Neuron (in vitro differentiated cells): ENCODE measurements around the gene ATG7.
"Not testable (repeated sequence)": the region's sequence is repeated elsewhere in the genome, so short reads cannot be mapped to it uniquely, and the experiment has no call there.

Experiments
- H2AFZ ChIP-seq: one replicate; pipeline ENCODE4 v1.6.1; 2013; ENCODE audit warnings: low read depth, mild to moderate bottlenecking, inconsistent platforms, low read length, moderate library complexity
- H3K27me3 ChIP-seq: one replicate; pipeline ENCODE4 v1.6.1; 2013; ENCODE audit warnings: low read length; ENCODE audit not compliant: insufficient read depth
- H3K36me3 ChIP-seq: one replicate; pipeline ENCODE4 v1.6.1; 2013; ENCODE audit warnings: low read length; ENCODE audit not compliant: insufficient read depth
- H3K4me1 ChIP-seq: one replicate; pipeline ENCODE4 v1.6.1; 2013; ENCODE audit warnings: low read length; ENCODE audit not compliant: insufficient read depth
- H3K4me3 ChIP-seq: 2 replicates; pipeline ENCODE4 v1.5.1; 2013; ENCODE audit warnings: mild to moderate bottlenecking, low read length, moderate library complexity
- H3K9me3 ChIP-seq: one replicate; pipeline ENCODE4 v1.6.1; 2013; ENCODE audit warnings: low read length

Gene ATG7

DNA sequence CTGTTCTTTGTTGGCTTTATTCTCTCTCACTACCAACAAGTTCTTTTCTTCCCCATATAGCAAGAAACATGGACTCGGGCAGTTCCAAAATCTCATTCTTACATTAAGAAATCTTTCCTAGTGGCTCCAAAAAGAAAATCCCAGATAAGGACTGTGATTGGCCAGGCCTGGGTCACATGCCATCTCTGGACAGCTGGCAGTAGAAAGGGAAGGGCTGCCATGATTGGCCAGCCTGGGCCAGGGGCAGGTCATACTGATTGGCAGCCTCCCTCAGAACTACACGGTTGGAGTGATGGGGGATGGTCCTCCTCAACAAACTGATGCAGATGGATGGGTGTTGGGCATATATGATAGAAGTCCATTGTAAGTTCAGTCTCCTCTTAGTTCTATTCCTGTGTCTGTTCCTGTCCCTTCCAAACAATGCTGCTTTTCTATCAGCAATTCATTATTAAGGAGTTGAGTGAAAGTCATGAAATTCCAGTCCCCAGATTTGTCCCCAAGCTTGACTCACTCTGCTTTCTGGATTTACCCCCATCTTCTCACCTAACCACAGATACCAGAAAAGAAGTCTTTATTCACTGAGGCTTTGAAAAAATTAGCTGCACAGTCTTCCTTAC, 175.5 kb downstream of the ATG7 start:
- no peak overlapping the region for H2AFZ ChIP-seq
- H3K27me3 ChIP-seq, result no peaks in the 10 kb centered on the region
- no peaks in the 10 kb centered on the region for H3K4me1 ChIP-seq
- H3K36me3 ChIP-seq, result no peaks in the 10 kb centered on the region
- H3K4me3 ChIP-seq, result no peak overlapping the region
- no peaks in the 10 kb centered on the region for H3K9me3 ChIP-seq

DNA sequence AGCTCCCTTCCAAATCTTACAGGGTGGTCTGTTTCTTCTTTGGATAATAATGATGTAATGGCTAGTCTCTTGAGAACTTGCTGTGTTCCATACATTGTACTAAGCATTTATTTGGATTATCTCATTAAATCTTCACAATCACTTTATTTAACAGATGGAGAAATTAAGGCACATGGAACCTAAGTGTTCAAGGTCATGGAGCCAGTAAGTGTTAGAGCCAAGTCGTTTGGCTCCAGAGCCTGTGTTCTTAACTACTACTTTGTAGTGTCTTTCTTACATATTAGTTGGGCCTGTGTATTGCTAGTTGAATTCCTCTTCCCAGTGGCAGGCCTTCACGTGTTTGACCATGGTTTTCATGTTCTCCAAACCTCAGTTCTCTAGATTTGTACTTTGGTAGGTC, 177.8 kb downstream of the ATG7 start:
- Histone ChIP-seq H3K4me3 (no peak overlapping the region), H3K27me3 (no peaks in the 10 kb centered on the region), H3K4me1 (peaks cover 16% of the 10 kb centered on the region), H3K9me3 (no peaks in the 10 kb centered on the region), H3K36me3 (no peaks in the 10 kb centered on the region), H2AFZ (no peak overlapping the region)

DNA sequence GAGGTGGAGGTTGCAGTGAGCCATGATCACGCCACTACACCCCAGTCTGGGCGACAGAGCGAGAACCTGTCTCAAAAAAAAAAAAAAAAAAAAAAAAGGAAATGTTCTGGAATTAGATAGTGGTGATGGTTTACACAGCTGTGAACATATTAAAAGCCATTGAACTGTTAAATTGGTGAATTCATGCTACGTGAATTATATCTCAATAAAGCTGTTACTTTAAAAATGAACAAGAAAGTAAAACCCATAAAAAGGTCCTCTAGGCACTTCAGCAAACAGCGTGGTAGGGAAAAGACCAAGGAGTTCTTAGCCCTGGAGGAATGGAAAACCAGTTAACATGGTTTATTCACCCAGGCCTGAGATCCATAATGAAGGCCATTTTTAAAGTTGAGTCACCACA, 180.1 kb downstream of the ATG7 start:
- Histone ChIP-seq H3K27me3 (no peaks in the 10 kb centered on the region), H3K36me3 (no peaks in the 10 kb centered on the region), H3K9me3 (peaks cover 2% of the 10 kb centered on the region), H2AFZ (no peak overlapping the region), H3K4me3 (no peak overlapping the region), H3K4me1 (peaks cover 16% of the 10 kb centered on the region)

DNA sequence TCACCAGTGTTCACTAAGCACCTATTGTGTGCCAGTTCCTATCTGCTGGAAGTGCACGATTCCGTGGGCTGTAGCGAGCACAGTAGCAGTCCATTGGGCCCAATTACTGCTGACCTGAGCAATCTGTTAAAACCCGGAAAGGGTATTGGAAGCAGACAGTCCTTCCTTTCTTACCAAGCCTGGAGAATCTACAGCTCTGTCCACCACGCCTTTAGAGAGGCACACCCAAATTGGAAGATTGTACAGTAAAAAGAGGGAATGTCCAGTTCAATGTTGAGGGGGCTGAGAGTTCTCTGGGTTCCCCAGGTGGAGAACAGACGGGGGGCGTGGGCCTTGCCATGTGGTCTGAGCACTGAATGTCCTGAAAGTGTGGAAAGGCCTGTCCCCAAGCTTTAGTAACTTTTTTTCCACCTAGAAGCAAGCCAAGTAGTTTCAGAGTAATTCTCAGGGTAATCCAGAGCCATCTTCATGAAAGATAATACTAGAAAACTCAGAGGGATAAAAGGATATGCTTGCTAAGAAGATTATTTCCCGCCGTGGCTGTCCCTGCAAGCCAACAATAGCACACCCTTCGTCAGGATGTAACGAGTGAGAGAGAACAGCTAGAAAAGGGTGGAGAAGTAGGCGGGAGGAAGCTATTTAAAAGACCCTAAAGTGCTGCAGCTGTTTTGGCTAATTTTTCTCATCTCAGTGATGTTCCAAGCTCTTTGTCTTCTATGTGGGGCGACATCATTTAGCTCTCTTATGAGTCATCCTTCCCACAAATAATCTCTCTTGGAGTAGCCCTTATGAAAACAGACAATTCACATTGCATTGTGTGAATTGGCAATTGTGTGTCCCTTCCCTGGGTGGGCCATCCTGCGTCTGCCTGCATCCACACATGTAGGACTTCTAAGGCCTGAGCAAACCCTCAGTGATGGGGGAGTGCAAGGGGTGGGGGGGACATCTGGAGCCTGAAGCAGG, 181.0 kb downstream of the ATG7 start:
- H3K9me3 ChIP-seq, result peaks cover 2% of the 10 kb centered on the region
- no peaks in the 10 kb centered on the region for H3K27me3 ChIP-seq
- peaks cover 16% of the 10 kb centered on the region for H3K4me1 ChIP-seq
- H2AFZ ChIP-seq, result no peak overlapping the region
- H3K4me3 ChIP-seq, result no peak overlapping the region
- no peaks in the 10 kb centered on the region for H3K36me3 ChIP-seq

DNA sequence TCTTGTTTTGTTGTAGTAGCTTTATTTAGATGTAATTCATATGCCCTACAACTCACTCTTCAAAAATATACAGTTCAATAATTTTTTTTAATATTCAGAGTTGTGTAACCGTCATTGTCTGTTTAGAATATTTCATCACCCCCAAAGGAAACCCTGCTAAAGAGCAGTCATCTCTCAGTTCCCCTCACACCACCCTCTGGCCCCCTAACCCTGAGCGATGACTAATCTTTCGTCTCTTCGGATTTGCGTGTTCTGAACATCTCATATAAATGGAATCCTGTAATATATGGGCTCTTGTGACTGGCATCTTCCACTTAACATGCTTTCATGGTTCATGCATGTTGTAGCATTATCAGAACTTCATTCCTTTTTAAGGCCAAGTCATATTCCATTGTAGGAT, 183.8 kb downstream of the ATG7 start:
- H3K4me1 ChIP-seq, result peaks cover 20% of the 10 kb centered on the region
- H3K4me3 ChIP-seq, result no peak overlapping the region
- no peak overlapping the region for H2AFZ ChIP-seq
- peaks cover 2% of the 10 kb centered on the region for H3K9me3 ChIP-seq
- H3K36me3 ChIP-seq, result no peaks in the 10 kb centered on the region
- no peaks in the 10 kb centered on the region for H3K27me3 ChIP-seq

DNA sequence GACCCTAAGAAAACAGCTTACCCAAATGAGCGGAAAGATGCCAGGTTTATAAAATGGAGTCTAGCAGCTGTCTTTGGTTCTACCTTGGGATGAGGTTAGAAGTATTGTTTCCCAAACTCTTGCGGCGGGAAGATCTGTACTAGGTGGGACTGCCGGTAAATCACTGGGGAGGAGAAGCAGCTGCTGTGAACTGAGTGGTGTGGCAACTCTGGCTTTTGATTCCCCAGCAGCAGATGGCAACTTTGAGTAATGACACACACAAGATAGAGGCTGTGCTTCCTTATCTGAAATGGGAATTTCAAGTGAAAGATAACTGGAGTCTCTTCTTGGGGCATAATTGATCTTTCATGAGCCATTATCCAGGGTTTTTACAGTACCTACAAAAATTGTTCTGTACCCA, 184.9 kb downstream of the ATG7 start:
- Histone ChIP-seq H3K36me3 (no peaks in the 10 kb centered on the region), H3K4me3 (no peak overlapping the region), H3K27me3 (no peaks in the 10 kb centered on the region), H3K4me1 (peaks cover 25% of the 10 kb centered on the region), H2AFZ (no peak overlapping the region), H3K9me3 (peaks cover 2% of the 10 kb centered on the region)

DNA sequence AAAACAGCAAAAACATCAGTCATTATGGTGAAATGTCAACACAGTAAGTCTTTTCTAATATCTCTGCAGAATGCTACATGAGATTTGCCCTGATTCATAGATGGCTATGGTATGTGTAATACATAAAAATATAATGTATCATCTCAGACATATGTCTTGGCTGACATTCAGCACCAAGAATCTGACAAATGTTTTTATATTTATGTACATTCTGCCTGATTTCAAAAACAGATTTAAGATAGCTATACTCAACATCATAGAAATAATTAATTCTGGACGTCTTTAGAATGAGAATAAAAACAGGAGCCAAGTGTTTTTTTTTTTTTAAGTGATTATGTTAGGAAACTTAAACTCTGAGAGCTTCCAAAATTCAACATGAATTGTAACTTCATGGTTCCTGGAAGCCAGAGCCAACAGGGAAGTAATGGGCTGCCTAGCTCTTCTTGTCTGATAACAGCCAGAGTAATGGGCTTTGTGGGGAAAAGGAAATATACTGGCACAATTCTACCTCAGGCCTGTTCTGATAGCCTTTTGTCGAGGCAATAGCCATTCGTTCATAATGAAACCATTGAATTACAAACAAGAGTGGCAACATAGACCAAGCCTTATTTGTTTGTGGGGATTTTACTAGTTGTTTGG, 187.1 kb downstream of the ATG7 start:
- Histone ChIP-seq H3K27me3 (no peaks in the 10 kb centered on the region), H3K4me1 (peaks cover 11% of the 10 kb centered on the region), H3K9me3 (peaks cover 2% of the 10 kb centered on the region), H3K4me3 (no peak overlapping the region), H3K36me3 (no peaks in the 10 kb centered on the region), H2AFZ (no peak overlapping the region)

DNA sequence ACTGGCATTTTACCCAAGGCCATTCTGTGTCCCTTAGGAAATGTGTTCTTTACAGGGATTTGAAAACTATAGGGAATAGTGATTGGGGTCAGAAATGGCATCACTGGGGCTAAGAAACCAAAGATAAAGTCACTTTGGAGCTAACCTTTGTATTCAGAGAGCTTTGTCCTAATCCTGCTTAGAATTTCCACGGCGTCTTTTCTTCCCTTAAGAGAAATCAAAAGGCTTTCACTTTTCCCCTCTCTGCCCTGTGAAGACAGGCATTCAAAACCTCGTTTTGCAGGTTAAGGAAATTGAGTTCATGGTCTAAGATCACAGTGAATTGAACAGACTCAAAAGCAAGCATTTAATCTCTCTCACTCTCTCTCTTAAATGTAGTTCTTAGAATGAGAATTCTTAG, 189.0 kb downstream of the ATG7 start:
- no peaks in the 10 kb centered on the region for H3K27me3 ChIP-seq
- no peak overlapping the region for H3K4me3 ChIP-seq

DNA sequence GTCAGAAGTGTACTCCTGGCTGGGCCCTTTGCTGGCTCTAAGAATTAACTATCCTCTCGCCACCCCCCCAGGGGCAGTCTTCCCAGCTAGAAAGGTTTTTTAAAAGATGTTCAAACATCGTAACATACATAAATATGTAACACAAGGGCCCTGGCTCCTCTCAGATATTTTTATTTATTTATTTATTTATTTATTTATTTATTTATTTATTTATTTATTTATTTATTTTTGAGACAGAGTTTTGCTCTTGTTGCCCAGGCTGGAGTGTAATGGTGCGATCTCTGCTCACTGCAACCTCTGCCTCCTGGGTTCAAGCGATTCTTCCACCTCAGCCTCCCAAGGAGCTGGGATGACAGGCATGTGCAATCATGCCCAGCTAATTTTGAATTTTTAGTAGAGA, 190.5 kb downstream of the ATG7 start:
- H2AFZ ChIP-seq, H3K4me3 ChIP-seq, H3K27me3 ChIP-seq, H3K9me3 ChIP-seq, H3K36me3 ChIP-seq: not testable (repeated sequence)
- H3K4me1 ChIP-seq, result peaks cover 13% of the 10 kb centered on the region

More for the DNA sequence above, 189.0 kb downstream of the ATG7 start:
- no peaks in the 10 kb centered on the region for H3K9me3 ChIP-seq
- H2AFZ ChIP-seq, result no peak overlapping the region
- H3K4me1 ChIP-seq, result peaks cover 13% of the 10 kb centered on the region
- H3K36me3 ChIP-seq, result no peaks in the 10 kb centered on the region

DNA sequence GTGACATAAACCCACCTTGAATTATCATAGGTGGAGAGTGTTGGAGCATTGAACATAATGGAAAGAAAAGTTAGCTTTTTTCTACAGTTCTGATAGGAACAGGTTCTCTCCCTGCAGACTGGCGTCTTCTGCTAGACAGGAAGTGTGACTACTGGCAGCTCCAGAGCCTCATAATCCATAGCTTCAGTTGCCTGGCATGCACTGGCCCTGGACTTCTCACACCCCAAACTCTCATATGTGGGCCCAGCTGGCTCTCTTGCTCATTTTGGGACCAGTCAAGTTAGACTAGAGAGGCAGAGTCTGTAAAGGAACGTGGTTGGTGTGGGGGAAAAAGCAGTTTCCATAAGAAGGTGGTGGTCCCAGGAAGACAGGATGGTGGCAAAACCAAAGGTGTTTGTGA, 191.4 kb downstream of the ATG7 start:
- no peak overlapping the region for H2AFZ ChIP-seq
- peaks cover 13% of the 10 kb centered on the region for H3K4me1 ChIP-seq
- H3K27me3 ChIP-seq, result no peaks in the 10 kb centered on the region
- H3K36me3 ChIP-seq, result no peaks in the 10 kb centered on the region
- H3K4me3 ChIP-seq, result no peak overlapping the region
- H3K9me3 ChIP-seq, result no peaks in the 10 kb centered on the region

DNA sequence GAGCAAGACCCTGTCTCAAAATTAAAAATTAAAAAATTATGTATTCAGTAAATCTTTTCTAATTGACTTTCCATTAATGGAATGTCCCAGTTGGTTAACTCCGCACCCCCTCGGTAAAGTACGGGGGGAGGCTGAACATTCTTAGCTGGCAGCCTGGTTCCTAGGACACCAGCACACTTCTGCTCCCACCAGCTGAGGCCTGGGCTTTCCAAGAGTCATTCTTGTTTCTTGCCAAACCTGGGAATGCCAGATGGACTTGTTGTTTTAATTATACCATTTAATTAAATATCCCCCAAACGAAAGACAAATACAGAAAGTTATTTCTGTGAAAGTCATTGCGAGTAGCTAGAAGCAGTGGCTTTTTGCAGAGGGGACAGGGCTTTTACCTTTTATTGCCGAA, 192.2 kb downstream of the ATG7 start:
- Histone ChIP-seq H3K36me3 (no peaks in the 10 kb centered on the region), H3K4me1 (peaks cover 13% of the 10 kb centered on the region), H2AFZ (no peak overlapping the region), H3K9me3 (no peaks in the 10 kb centered on the region), H3K4me3 (no peak overlapping the region), H3K27me3 (no peaks in the 10 kb centered on the region)

DNA sequence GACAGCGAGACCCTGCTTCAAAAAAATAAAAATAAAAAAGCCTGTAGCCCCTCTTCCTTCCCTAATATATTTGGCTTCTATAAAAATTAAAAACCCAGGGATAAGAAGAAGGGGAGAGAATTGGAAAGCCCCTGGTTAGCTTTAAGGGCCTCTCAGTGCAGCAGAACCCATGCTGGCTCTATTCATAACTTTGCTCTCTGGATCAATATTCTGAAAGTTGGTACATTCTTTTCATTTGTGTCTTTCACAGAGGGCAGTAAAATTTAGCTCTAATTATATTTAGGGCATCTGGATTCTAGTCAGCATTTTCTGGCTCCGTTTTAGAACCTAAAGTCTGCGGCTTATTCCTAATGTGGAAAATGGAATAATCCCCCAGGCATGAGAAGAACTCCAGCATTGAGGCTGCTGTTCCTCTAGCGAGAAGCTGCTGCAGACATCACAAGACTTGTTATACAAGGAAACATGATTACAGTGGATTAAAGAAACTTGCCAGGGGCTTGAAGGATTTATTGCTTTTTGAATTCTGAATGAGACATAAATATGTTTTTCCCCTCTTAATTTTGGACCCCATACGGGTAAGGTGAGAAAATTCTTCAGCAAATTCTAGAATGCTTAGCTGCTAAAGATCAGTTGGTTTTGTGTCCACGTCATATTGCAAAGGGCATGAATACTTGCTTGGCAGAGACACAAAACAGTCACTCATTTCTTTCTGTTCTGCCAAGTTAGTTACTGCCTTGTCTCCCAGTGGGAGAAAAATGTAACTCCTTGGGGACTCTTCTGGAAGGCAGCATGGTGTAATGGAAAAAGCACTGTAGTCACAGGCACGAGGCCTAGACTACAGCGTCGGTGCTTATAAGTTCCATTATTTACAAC, 193.8 kb downstream of the ATG7 start:
- Histone ChIP-seq H3K4me3 (no peak overlapping the region), H2AFZ (no peak overlapping the region)

More for the DNA sequence above, 193.8 kb downstream of the ATG7 start:
- H3K4me1 ChIP-seq, result peaks cover 8% of the 10 kb centered on the region
- H3K27me3 ChIP-seq, result no peaks in the 10 kb centered on the region
- no peaks in the 10 kb centered on the region for H3K9me3 ChIP-seq
- no peaks in the 10 kb centered on the region for H3K36me3 ChIP-seq
